Stimulated activated CD4-positive, alpha-beta T cell treated with anti-CD3 and anti-CD28 coated beads, Interleukin-15, amount 100 ng/mL, for 48 hours (primary cell): ENCODE results near the gene HAUS7.
"Not testable (repeated sequence)": the region's sequence is repeated elsewhere in the genome, so short reads cannot be mapped to it uniquely, and the experiment has no call there.

Source experiments
- DNase-seq, 2 donors: peaks; one replicate each; pipeline ENCODE4 v3.0.0-alpha.2; 2020; ENCODE audit warnings: low read depth in 2 of 2

HAUS7 gene

DNA sequence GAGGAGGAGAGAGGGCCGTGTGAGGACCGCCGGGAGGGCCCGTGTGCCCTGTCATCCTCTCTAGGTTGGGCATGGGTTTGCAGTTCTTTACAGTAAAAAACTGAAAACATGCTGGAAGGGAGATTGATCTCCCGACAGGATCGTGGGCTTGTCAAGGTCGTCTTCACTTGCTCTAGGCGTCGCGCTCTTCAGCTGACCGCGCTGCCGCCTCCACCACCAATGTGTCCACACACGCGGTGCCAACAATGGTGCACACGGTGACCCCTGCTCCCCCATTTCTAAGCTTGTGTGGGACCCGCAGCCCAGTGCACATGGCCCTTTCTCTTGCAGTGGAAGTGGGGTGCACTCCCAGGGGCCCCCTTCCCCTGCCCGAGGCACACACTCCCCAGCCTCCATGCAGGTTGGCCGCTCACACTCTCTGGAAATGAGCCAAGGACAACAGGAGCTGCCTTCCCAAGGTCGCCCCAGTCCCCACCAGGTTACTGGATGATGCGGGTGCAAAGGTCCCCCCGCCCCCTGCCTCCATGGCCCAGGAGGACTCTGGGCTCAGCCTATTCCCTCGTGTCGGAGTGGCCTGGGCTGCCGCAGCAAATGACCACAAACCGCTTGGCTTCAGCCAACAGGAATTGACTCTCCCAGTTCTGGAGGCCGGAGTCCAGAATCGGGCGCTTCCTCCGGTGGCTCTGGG is 60.8 kb downstream of the HAUS7 start:
- no peak for DNase-seq

DNA sequence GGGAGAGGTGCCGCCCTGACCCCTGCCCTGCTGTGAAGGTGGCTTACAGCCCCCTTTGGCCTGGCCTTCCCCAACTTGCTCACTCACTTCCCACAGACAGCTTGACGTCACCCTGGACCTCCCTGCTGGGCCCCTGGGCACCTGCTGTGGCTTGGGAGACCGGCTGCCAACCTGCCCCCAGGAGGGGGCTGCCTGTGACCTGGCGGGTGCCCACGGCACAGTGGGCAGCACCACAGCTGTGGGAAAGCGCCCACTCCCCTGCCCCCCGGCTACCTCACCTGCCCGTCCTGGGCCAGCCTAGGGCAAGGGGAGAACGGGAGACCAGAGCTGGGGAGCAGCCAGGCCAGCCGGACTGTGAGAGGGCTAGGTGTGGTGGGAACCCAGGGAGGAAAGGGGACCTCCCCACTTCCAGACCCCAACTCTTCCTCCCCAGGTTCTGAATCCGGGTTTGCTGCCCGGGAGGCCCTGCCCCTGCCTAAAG is 61.5 kb downstream of the HAUS7 start:
- no peak for DNase-seq

DNA sequence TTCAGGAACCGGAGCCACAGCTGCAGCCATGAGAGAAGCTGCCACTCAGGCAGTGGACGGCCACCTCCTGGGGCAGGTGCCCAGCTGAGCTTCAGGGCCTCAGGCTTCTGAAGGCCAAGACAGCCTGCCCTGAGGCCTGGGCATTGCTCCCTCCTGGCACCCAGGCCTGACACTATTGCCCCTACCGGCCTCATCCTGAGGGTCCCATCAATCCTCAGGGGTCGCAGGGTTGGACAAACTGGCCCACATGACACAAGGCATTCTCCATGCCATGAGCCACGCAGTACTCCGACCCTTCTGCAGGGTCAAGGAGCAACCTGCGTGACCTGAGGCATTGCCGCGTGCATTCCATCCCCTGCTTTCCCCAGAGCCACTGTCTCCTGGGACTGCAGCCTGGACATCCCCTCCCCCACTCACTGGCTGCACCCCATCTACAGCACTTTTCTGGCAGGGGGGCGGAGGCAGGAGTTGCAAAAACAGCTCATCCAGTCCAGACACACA is 62.1 kb downstream of the HAUS7 start:
- DNase-seq, result no peak

DNA sequence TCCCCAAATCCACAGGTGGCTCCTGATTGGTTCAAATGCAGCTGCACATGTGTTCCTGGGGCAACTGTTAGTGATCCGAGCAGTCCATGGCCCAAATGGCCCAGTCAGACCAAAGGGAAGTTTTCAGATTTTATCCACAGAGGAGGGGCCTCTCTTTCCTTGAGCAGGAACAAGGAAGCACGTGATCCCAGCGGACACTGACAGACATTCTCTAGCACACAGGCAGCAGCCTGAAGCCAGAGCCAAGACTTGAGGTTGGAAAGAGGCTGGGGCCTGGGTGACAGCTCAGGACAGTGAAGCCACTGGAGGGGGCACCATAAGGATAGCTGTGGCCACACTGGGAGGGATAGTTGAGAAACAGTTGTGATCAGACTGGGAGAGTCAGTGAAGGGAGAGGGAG is 62.6 kb downstream of the HAUS7 start:
- DNase-seq, result no peak

DNA sequence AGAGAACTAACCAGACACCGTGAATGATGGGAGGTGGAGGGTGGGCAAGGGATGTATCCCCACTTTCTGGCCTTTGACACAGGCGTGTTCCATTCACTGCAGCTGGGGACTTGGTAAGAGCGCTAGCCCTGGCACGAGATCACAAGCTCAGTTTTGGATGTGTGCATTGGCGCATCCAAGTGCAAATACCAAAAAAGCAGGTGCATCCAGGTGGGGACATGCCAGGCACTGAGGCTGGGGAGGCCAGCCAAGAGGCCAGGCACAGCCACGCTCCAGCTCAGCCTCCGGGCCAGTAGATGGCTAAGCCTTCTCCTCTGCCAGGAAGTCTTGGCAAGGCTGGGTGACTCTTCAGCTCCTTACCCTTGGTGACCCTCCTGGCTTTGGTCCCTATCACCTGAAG is 63.5 kb downstream of the HAUS7 start:
- no peak for DNase-seq

DNA sequence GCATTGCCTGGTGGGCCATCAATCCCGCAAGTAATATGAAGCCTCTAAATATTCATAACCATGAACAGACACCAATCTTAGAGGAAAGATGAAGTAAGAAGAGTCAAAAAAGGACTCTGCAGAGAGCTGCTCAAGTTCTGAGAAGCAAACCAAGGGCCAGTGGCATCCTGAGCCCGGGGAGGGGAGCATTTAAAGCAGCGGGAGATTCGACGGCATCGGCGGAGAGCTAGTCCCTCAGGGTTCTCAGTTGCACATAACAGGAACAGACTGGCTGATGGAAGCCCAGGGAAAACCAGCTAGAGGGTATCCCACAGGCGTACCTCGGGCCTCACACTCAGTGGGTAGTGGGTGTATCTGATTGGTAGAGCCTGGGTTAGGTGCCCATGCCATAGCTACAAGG is 64.4 kb downstream of the HAUS7 start:
- no peak for DNase-seq

DNA sequence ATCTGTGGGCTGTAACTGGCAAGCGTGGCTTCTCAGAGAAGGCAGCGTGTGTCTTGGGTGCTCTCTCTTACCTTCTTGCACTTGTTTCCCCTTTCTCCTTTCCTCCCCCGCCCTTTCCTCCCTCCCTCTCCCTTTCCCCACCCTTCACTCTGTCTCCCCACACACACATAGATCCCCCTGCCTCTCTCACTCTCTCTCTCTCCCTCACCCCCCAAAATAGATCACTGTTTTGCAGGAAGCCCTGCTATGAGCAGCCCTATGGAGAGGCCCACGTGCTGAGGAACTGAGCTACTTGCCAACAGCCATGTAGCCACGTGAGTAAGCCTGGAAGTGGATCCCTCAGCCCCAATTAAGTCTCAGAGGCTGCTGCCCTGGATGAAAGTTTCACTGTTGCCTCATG is 65.0 kb downstream of the HAUS7 start:
- DNase-seq, result no peak

DNA sequence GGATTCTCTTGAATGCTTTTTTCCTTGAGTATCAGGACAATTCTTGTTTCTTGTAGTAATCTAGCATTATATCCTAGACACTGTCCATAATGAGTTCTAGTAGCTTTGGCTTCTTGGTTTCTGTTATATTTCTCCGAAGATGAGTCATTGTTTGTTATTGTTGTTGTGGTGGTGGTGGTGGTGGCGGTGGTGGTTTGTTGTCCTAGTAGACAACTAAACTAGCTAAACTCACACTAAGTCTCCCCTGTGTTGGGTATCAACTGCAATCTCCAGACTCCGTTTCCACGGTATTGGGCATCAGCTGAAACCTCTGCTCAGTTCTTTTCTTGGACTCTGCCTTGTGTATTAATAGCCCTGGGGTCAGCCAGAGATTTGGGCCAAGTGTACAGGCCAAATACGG is 66.0 kb downstream of the HAUS7 start:
- DNase-seq, result not testable (repeated sequence)

DNA sequence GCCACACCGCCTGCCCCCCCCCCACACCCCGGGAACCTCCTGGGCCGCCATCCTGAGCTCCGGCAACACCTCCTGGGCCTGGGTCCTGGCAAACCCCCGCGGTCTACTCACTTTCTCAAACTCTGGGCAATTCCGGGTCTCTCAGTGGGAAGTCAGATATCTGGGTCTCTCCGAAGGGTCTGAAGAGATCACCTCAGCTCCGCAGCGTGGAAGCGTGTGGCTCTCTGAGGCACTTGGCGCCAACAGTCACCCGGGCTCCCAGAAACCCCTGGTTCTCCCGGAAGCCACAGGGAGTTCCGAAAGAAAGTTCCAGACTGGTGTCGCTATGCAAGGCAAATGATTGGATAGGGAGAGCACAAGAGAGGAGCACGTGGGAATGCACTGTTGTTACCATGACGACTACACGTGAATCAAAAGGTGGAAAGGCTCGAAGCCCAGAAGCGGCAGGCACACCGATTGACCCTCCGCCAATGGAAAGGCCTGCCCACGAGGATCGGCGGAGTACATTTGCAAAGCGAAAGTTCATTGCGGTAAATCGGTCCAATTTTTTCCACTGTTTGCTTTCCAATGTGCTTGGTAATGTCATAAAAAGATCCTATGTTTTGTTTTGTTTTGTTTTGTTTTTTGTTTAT is 69.1 kb downstream of the HAUS7 start, which contains the start of gene PNMA6E:
TSS of gene PNMA6E (minus strand) at position 218 of the 632 bp plus-strand sequence. CDS start 2,501 bp downstream, outside the sequence.
- no peak for DNase-seq

DNA sequence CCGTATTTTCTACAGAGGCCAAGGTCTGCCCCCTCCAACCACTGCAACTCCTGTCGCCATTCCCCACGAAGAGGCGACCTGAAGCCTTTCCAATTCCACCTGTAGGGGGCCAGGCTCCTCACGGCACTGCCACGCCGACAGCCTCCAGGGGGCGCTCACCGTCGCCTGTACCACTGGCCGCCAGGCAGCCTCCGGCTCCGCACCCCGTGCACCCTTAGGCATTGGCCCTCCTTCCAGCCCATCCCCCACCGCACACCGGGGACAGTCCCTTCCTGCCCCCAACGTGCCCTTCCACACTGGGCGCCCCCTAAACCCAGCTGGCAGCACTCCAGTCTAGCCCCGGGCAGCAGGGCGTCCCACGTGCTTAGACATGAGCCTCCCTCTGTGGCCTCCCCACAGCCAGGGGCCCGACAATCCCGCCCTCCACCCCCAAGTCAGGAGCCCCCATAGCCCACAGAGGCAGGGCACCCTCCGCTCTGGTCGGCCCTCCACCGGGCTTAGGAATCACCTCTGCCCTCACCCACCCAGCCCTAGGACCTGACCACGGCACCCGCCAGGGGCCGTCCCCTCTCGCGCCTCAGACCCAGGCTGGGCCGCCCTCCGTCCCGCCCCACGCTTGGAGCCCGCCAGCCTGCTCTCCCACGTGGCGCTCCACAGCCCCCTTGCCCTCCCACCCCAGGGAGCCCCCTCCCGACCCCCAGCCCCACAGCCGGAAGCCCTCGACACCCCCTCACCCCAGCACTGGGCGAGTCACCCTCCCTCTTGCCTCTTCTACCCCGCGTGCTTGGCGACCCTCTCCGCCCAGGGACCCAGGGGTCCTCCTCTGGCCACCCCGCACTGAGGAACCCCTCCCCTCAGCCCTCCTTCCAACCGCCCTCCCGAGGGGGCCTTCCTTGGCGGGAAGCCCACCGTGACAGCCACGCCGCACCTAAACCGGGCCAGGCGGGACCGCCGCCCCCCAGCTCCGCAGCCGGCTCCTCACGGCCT is 69.9 kb downstream of the HAUS7 start:
- DNase-seq, result peak in 1 of 2 donors; percentile 61

DNA sequence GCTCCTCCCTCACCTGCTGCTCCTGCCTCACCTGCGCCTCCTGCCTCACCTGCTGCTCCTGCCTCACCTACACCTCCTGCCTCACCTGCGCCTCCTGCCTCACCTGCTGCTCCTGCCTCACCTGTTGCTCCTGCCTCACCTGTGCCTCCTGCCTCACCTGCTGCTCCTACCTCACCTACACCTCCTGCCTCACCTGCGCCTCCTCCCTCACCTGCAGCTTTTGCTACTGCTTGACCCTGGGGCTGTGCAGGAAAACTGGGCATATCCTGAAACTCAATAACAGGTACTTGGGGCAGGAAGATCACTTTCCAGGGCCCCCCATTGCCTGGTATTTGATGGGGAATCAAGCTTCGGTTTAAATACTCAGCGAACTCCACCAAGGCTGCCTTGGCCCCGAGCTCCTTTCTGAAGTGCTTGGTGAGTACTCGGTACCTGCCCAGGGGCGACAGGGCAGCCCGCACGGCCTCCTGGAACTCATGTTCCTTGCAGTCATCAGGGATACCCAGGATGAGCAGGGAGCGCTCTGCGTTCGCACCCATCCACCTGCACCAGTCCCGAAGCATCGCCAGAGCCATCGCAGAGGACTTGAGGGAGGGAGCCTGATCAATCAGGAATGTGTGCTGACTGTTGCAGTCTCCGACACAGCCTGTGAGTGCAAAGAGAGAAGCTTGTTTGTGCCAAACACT is 72.0 kb downstream of the HAUS7 start:
- DNase-seq, result no peak
